ENCODE measurements around the gene ECI2.
"Not testable (repeated sequence)": the region's sequence is repeated elsewhere in the genome, so short reads cannot be mapped to it uniquely, and the experiment has no call there.

Gene ECI2

DNA sequence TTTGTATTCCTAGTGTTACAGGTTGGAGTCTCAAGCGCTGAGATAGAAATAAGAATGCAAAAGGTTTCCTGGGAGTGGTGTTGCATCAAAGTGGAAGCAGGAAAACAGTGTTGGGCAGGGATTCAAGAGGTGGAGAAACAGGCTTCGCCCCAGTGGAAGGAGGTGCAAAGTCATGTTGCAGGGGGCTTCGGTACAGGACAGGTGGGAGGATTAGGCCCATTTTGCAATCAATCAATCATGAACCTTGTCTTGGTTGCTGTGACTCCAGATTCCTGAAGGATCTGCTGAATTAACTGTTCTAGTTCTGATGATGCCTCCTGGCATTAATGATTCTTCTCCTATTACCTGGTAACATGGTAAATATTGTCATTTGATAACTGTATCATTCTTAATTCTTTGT, 34.1 kb downstream of the ECI2 start:
- no peak for DNase-seq (ENCODE audit: low read depth)

DNA sequence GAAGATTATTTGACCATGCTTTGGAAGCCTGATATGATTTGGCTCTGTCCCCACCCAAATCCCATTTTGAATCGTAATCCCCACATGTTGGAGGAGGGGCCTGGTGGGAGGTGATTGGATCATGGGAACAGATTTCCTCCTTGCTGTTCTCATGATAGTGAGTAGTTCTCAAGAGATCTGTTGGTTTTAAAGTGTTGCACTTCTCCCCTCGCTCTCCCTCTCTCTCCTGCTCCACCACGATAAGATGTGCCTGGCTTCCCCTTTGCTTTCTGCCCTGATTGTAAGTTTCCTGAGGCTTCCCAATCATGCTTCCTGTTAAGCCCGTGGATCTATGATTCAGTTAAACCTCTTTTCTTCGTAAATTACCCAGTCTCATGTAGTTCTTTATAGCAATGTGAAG, 34.7 kb downstream of the ECI2 start:
- no peak for DNase-seq (ENCODE audit: low read depth)

GRCh38 chr6:4093288-4093687, 42.1 kb downstream of the ECI2 start:
- no peak for DNase-seq (ENCODE audit: low read depth)

- no peak for DNase-seq (ENCODE audit: low read depth)
These were observed 43.4 kb downstream of the ECI2 start for GRCh38 chr6:4091941-4092340.

- not testable (repeated sequence) for DNase-seq (ENCODE audit: low read depth)
These were observed 45.3 kb downstream of the ECI2 start for GRCh38 chr6:4090043-4090442.

DNA sequence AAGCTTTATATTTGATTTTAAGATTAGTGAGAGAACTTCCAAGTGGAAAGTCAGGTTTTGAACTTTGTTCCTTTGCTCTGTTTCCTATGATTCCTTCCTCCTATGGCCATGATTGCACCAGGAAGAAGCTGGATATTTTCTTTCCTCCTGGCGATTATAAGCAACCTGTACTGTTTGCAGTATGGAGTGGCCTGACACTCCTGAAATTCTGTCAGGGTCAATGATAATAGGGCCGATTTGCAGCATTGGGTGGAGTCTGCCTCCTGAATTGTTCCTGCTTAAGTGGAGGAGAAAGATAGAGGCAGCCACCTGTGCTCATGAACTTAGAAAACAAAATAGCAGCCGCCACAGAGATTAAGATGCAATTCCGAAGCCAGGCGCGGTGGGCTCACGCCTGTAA, 46.7 kb downstream of the ECI2 start:
- DNase-seq (ENCODE audit: low read depth): no peak

- peak; percentile 4 for DNase-seq (ENCODE audit: low read depth)
These were observed 50.1 kb downstream of the ECI2 start for GRCh38 chr6:4085332-4085700.

- DNase-seq (ENCODE audit: low read depth): no peak
These were observed 50.7 kb downstream of the ECI2 start for GRCh38 chr6:4084444-4085331.

- DNase-seq (ENCODE audit: low read depth): no peak
These were observed 56.5 kb downstream of the ECI2 start, which contains the start of gene FAM217A for GRCh38 chr6:4078691-4079471. FAM217A (minus strand) TSS chr6:4079137; CDS start chr6:4077414, 1,723 bp downstream.

GRCh38 chr6:4074478-4075235, 60.7 kb downstream of the ECI2 start:
- no peak for DNase-seq (ENCODE audit: low read depth)

GRCh38 chr6:4071330-4071729, 64.0 kb downstream of the ECI2 start:
- DNase-seq (ENCODE audit: low read depth): no peak

- DNase-seq (ENCODE audit: low read depth): no peak
These were observed 66.2 kb downstream of the ECI2 start for GRCh38 chr6:4069199-4069598.

- no peak for DNase-seq (ENCODE audit: low read depth)
These were observed 67.7 kb downstream of the ECI2 start for GRCh38 chr6:4067673-4068072.

DNA sequence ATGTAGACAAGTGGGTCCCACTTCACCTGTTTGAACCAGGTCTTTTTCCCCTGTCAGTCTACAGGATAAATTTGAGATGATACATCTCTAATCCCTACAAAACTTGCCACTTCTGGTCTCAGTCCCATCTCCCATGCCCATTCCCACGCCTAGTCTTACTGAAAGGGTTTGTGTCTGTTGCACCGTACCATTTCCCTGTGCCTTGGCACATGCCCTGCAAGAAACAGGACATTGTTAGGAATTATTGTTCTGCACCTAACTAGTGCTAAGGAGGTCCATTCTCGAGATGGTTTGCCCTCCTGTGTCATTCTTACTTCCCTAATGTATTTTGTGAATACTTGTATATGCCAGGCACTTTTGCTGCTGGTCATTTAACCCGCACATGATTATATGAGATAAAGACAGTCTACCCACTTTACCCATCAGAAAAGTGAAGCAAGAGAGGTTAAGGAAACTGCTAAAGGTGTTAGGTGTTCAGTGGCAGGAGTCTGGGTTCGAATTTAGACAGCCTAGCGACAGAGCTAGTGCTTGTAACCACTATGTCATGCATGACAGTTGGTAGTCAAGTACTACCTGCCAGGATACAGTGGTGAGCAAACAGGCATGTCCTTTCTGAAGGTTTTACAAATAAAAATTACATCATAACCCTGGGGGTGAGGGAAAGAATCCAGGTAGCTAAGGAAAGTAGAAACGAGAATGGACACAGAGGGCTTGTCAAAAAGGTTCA, 69.2 kb downstream of the ECI2 start:
- no peak for DNase-seq (ENCODE audit: low read depth)
